ENCODE results near the gene TMEM269. TPM values are rescaled to one million over a fixed set of nuclear protein-coding genes. Genes with fewer than 3 reads are reported as not detected.

TMEM269 gene
- total RNA-seq, 1 experiment from 2014 or later = 0.11 TPM

DNA sequence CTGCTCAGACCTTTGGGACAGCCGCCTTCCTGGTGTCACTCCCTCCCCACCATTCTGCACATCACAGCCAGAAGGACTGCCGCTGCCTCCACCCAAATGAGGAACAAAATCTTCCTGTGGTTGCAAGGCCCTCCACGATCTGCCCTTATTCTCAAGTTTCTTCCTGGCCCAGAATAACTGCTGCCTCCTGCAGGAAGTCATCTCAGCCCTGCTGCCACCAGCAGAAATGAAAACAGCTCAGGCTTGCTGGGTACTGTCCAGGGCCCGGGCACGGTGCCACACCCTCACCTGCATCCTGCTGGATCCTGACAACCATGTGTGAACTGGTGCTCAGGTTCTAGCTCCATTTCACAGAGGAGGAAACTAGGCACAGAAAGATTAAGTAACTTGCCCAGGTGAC lies 47.5 kb upstream of the TMEM269 start:
- Histone ChIP-seq H3K4me3 (ENCODE audit: low read length) (no peak overlapping the region), H3K4me1 (ENCODE audit: insufficient read depth, low read length) (no peaks in the 10 kb centered on the region), H3K9ac (ENCODE audit: low read length) (no peak overlapping the region), H3K27me3 (ENCODE audit: low read length) (no peaks in the 10 kb centered on the region), H3K4me2 (ENCODE audit: low read length) (no peak overlapping the region), H3K9me3 (ENCODE audit: low read length) (no peaks in the 10 kb centered on the region), H3K27ac (ENCODE audit: low read length) (no peak overlapping the region), H3K36me3 (ENCODE audit: low read depth, low read length) (no peaks in the 10 kb centered on the region), H3K79me2 (ENCODE audit: low read length) (no peaks in the 10 kb centered on the region), H3K9me2 (replicated peaks; ENCODE audit: low read length) (no peaks in the 10 kb centered on the region), H2AFZ (ENCODE audit: low read length) (no peak overlapping the region), H4K20me1 (ENCODE audit: low read length) (no peaks in the 10 kb centered on the region), H3F3A (ENCODE audit: low read length, unreplicated experiment) (no peaks in the 10 kb centered on the region)
- DNase-seq = peak; percentile 52
- no TSS peak for BruUV-seq (replicated peaks)
- ChIA-PET CTCF (no interaction called here), POLR2A (ENCODE audit: unreplicated experiment) (interaction anchor here (0.7 kb wide), 1 partner anchor 55 kb away, joined by 3 read pairs; the partner anchor contains the start of gene YBX1)
- intact Hi-C loops (cut with micrococcal nuclease) = no loop called here
- TF ChIP-seq EZH2 (IDR thresholded peaks at IDR 0.05; ENCODE audit: low read length, unreplicated experiment) (no peak), EZH2phosphoT487 (IDR thresholded peaks at IDR 0.05; ENCODE audit: borderline replicate concordance, low read length) (no peak)
- TF ChIP-seq, protein P1, sequence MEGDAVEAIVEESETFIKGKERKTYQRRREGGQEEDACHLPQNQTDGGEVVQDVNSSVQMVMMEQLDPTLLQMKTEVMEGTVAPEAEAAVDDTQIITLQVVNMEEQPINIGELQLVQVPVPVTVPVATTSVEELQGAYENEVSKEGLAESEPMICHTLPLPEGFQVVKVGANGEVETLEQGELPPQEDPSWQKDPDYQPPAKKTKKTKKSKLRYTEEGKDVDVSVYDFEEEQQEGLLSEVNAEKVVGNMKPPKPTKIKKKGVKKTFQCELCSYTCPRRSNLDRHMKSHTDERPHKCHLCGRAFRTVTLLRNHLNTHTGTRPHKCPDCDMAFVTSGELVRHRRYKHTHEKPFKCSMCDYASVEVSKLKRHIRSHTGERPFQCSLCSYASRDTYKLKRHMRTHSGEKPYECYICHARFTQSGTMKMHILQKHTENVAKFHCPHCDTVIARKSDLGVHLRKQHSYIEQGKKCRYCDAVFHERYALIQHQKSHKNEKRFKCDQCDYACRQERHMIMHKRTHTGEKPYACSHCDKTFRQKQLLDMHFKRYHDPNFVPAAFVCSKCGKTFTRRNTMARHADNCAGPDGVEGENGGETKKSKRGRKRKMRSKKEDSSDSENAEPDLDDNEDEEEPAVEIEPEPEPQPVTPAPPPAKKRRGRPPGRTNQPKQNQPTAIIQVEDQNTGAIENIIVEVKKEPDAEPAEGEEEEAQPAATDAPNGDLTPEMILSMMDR (conservative IDR thresholded peaks at IDR 0.05; ENCODE audit: low read depth, low read length) = no peak; the same call in 1 of the 2 replicates
- peak; percentile 47 for ATAC-seq

DNA sequence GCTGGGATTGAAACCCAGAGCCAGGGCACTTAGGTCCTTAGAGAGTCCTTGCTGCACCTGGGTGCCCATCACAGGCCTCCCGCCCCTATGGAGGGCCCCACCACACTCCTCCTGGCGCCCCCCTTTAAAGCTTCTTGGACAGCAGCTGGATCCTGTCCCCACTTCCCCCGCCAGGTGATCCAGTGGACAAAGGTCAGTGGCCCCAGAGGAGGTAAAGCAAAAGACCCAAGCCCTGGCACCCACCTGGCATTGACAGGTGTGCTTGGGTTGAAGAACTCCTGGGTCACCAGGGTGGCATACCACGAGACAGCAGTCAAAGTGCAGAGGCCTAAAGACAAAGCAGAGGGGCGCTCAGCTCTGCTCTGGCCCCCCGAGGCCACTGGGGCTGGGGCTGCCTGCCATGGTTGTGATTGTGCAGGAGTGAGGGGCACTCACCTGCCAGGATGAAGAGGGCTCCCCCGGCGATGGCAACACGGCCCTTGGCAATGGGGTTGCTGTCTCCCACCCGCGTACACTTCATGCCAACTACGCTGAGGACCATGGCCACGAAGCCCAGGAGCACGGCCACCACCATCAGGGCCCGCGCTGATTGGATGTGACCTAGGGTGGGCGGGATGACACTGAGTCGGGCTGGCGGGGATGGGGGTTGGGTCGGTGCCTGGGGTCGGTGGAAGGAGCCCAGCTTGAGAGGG lies 46.7 kb upstream of the TMEM269 start:
- H3K79me2 ChIP-seq (ENCODE audit: low read length) = no peaks in the 10 kb centered on the region
- H3K9me2 ChIP-seq (replicated peaks; ENCODE audit: low read length) = no peaks in the 10 kb centered on the region
- H3K4me3 ChIP-seq (ENCODE audit: low read length) = no peak overlapping the region
- no TSS peak for BruUV-seq (replicated peaks)
- no peaks in the 10 kb centered on the region for H3K36me3 ChIP-seq (ENCODE audit: low read depth, low read length)
- DNase-seq (no peak), ATAC-seq (no peak)
- H3K27ac ChIP-seq (ENCODE audit: low read length) = no peak overlapping the region
- H3K9ac ChIP-seq (ENCODE audit: low read length) = no peak overlapping the region
- no peak overlapping the region for H3K4me2 ChIP-seq (ENCODE audit: low read length)
- intact Hi-C loops (cut with micrococcal nuclease) = no loop called here
- ChIA-PET POLR2A (ENCODE audit: unreplicated experiment) (no interaction called here), CTCF (no interaction called here)
- no peaks in the 10 kb centered on the region for H3F3A ChIP-seq (ENCODE audit: low read length, unreplicated experiment)
- H2AFZ ChIP-seq (ENCODE audit: low read length) = no peak overlapping the region
- H3K9me3 ChIP-seq (ENCODE audit: low read length) = no peaks in the 10 kb centered on the region
- TF ChIP-seq, protein P1 (conservative IDR thresholded peaks at IDR 0.05; ENCODE audit: low read depth, low read length) = no peak
- TF ChIP-seq EZH2phosphoT487 (IDR thresholded peaks at IDR 0.05; ENCODE audit: borderline replicate concordance, low read length) = no peak
- TF ChIP-seq EZH2 (IDR thresholded peaks at IDR 0.05; ENCODE audit: low read length, unreplicated experiment) = no peak
- no peaks in the 10 kb centered on the region for H3K4me1 ChIP-seq (ENCODE audit: insufficient read depth, low read length)
- H3K27me3 ChIP-seq (ENCODE audit: low read length) = no peaks in the 10 kb centered on the region
- no peaks in the 10 kb centered on the region for H4K20me1 ChIP-seq (ENCODE audit: low read length)

DNA sequence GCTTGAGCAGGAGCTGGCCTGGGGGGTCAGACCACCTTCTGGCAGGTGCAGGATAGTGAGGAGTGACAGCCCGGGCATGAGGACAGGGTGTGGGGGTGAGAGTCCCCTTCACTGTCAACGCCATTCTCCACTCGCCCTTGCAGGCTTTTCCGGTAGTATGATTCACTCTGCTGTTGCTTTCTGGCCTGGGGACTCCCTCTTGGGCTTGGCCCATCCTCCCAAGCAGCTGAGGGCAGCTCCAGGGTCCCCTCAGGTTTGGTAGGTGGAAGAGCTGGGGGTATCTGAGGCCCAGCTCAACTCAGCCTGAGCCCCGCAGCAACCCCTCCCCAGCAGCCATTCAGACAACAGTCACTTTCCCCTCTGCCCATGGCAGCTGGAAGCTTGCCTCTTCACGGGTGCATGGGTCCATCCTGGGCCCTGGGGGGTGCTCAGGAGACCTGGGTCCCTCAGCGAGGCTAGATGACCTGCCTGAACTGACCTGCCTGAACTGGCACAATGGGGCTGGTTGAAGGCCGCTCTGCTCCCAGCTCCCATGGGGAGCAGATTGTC lies 46.0 kb upstream of the TMEM269 start:
- Histone ChIP-seq H3K27ac (ENCODE audit: low read length) (no peak overlapping the region), H4K20me1 (ENCODE audit: low read length) (no peaks in the 10 kb centered on the region), H3K4me1 (ENCODE audit: insufficient read depth, low read length) (no peaks in the 10 kb centered on the region), H3F3A (ENCODE audit: low read length, unreplicated experiment) (no peaks in the 10 kb centered on the region), H3K9ac (ENCODE audit: low read length) (no peak overlapping the region), H3K27me3 (ENCODE audit: low read length) (no peaks in the 10 kb centered on the region), H3K36me3 (ENCODE audit: low read depth, low read length) (no peaks in the 10 kb centered on the region), H3K9me2 (replicated peaks; ENCODE audit: low read length) (no peaks in the 10 kb centered on the region), H3K4me3 (ENCODE audit: low read length) (no peak overlapping the region), H2AFZ (ENCODE audit: low read length) (no peak overlapping the region), H3K79me2 (ENCODE audit: low read length) (no peaks in the 10 kb centered on the region), H3K9me3 (ENCODE audit: low read length) (no peaks in the 10 kb centered on the region), H3K4me2 (ENCODE audit: low read length) (no peak overlapping the region)
- ATAC-seq (no peak), DNase-seq (no peak)
- no peak for TF ChIP-seq EZH2phosphoT487 (IDR thresholded peaks at IDR 0.05; ENCODE audit: borderline replicate concordance, low read length)
- intact Hi-C loops (cut with micrococcal nuclease) = no loop called here
- BruUV-seq (replicated peaks) = no TSS peak
- POLR2A ChIA-PET (ENCODE audit: unreplicated experiment) = no interaction called here
- CTCF ChIA-PET = no interaction called here
